HEK293 (cell line): Measurements from ENCODE around the gene NUP35.
A peak's percentile ranks its signal among the peaks of the same experiment; 100 is the strongest.

ENCODE experiments used
- CTCF ChIP-seq: fragments of 450-650 bp; formaldehyde crosslinking; IDR thresholded peaks from 2 replicates; pipeline ENCODE4 v1.5.1; 2016; ENCODE audit warnings: missing biosample characterization, missing genetic modification characterization
- GLIS1 ChIP-seq: fragments of 450-650 bp; formaldehyde crosslinking; IDR thresholded peaks from 2 replicates; pipeline ENCODE4 v1.5.1; 2016; ENCODE audit warnings: missing biosample characterization, missing genetic modification characterization
- HOXC10 ChIP-seq: sonication (generic); formaldehyde crosslinking; IDR thresholded peaks from 2 replicates; pipeline ENCODE4 v1.8.1; 2023; ENCODE audit warnings: mild to moderate bottlenecking, missing genetic modification reagents
- IKZF3 ChIP-seq: fragments of 450-650 bp; IDR thresholded peaks from 2 replicates; pipeline ENCODE4 v1.5.0; 2018; ENCODE audit warnings: missing biosample characterization, mild to moderate bottlenecking, missing genetic modification characterization, moderate library complexity
- KLF16 ChIP-seq: fragments of 450-650 bp; formaldehyde crosslinking; IDR thresholded peaks from 2 replicates; pipeline ENCODE4 v1.5.1; 2017; ENCODE audit warnings: missing biosample characterization, missing genetic modification characterization
- KLF7 ChIP-seq: fragments of 450-650 bp; formaldehyde crosslinking; IDR thresholded peaks from 2 replicates; pipeline ENCODE4 v1.5.1; 2016; ENCODE audit warnings: missing biosample characterization, missing genetic modification characterization, borderline replicate concordance
- OSR2 ChIP-seq: fragments of 450-650 bp; formaldehyde crosslinking; IDR thresholded peaks from 2 replicates; pipeline ENCODE4 v1.5.1; 2016; ENCODE audit warnings: missing biosample characterization, missing genetic modification characterization
- PATZ1 ChIP-seq: fragments of 450-650 bp; formaldehyde crosslinking; IDR thresholded peaks from 2 replicates; pipeline ENCODE4 v1.5.1; 2016; ENCODE audit warnings: missing biosample characterization, missing genetic modification characterization
- SP3 ChIP-seq: fragments of 450-650 bp; formaldehyde crosslinking; IDR thresholded peaks from 2 replicates; pipeline ENCODE4 v1.5.1; 2016; ENCODE audit warnings: missing biosample characterization, missing genetic modification characterization
- SP7 ChIP-seq: fragments of 450-650 bp; formaldehyde crosslinking; IDR thresholded peaks from 2 replicates; pipeline ENCODE4 v1.5.1; 2016; ENCODE audit warnings: missing biosample characterization, missing genetic modification characterization
- TCF7L2 ChIP-seq: IDR thresholded peaks from 2 replicates; pipeline ENCODE4 v1.6.1; 2011; ENCODE audit warnings: low read depth, mild to moderate bottlenecking, inconsistent platforms, low read length, moderate library complexity, borderline replicate concordance
- WT1 ChIP-seq: fragments of 450-650 bp; formaldehyde crosslinking; IDR thresholded peaks from 2 replicates; pipeline ENCODE4 v1.5.1; 2016; ENCODE audit warnings: missing biosample characterization, missing genetic modification characterization
- YY1 ChIP-seq: fragments of 450-650 bp; formaldehyde crosslinking; IDR thresholded peaks from 2 replicates; pipeline ENCODE4 v1.5.1; 2018; ENCODE audit warnings: missing biosample characterization, missing genetic modification characterization
- YY2 ChIP-seq: fragments of 450-650 bp; formaldehyde crosslinking; IDR thresholded peaks from 2 replicates; pipeline ENCODE4 v1.5.1; 2016; ENCODE audit warnings: missing biosample characterization, missing genetic modification characterization
- ZBTB20 ChIP-seq: fragments of 450-650 bp; formaldehyde crosslinking; IDR thresholded peaks from 2 replicates; pipeline ENCODE4 v1.5.1; 2016; ENCODE audit warnings: missing biosample characterization, missing genetic modification characterization
- ZBTB7A ChIP-seq: fragments of 450-650 bp; formaldehyde crosslinking; IDR thresholded peaks from 2 replicates; pipeline ENCODE4 v1.5.1; 2016; ENCODE audit warnings: low read depth, missing biosample characterization, missing genetic modification characterization
- ZFP69B ChIP-seq: fragments of 450-650 bp; formaldehyde crosslinking; IDR thresholded peaks from 2 replicates; pipeline ENCODE4 v1.5.1; 2016; ENCODE audit warnings: missing biosample characterization, missing genetic modification characterization
- ZIC2 ChIP-seq: fragments of 450-650 bp; formaldehyde crosslinking; IDR thresholded peaks from 2 replicates; pipeline ENCODE4 v1.5.1; 2016; ENCODE audit warnings: missing biosample characterization, missing genetic modification characterization
- ZNF112 ChIP-seq: fragments of 450-650 bp; formaldehyde crosslinking; IDR thresholded peaks from 2 replicates; pipeline ENCODE4 v1.5.0; 2017; ENCODE audit warnings: missing biosample characterization, missing genetic modification characterization
- ZNF157 ChIP-seq: fragments of 450-650 bp; formaldehyde crosslinking; IDR thresholded peaks from 2 replicates; pipeline ENCODE4 v1.5.1; 2016; ENCODE audit warnings: missing biosample characterization, missing genetic modification characterization
- ZNF174 ChIP-seq: fragments of 450-650 bp; formaldehyde crosslinking; IDR thresholded peaks from 2 replicates; pipeline ENCODE4 v1.5.0; 2017; ENCODE audit warnings: missing biosample characterization, mild to moderate bottlenecking, missing genetic modification characterization
- ZNF221 ChIP-seq: fragments of 450-650 bp; formaldehyde crosslinking; IDR thresholded peaks from 2 replicates; pipeline ENCODE4 v1.5.1; 2017; ENCODE audit warnings: missing biosample characterization, missing genetic modification characterization, borderline replicate concordance
- ZNF266 ChIP-seq: fragments of 450-650 bp; formaldehyde crosslinking; IDR thresholded peaks from 2 replicates; pipeline ENCODE4 v1.5.1; 2016; ENCODE audit warnings: missing biosample characterization, missing genetic modification characterization, low read depth
- ZNF292 ChIP-seq: fragments of 450-650 bp; formaldehyde crosslinking; IDR thresholded peaks from 2 replicates; pipeline ENCODE4 v1.5.1; 2016; ENCODE audit warnings: low read depth, missing biosample characterization, missing genetic modification characterization, borderline replicate concordance
- ZNF335 ChIP-seq: fragments of 450-650 bp; formaldehyde crosslinking; conservative IDR thresholded peaks from 2 replicates; pipeline ENCODE4 v1.5.1; 2016; ENCODE audit warnings: missing biosample characterization, missing genetic modification characterization
- ZNF394 ChIP-seq: fragments of 450-650 bp; formaldehyde crosslinking; IDR thresholded peaks from 2 replicates; pipeline ENCODE4 v1.5.1; 2016; ENCODE audit warnings: missing biosample characterization, missing genetic modification characterization, mild to moderate bottlenecking, moderate library complexity, borderline replicate concordance
- ZNF416 ChIP-seq: fragments of 450-650 bp; formaldehyde crosslinking; IDR thresholded peaks from 2 replicates; pipeline ENCODE4 v1.5.1; 2016; ENCODE audit warnings: missing biosample characterization, missing genetic modification characterization
- ZNF423 ChIP-seq: fragments of 450-650 bp; formaldehyde crosslinking; IDR thresholded peaks from 2 replicates; pipeline ENCODE4 v1.5.1; 2016; ENCODE audit warnings: missing biosample characterization, missing genetic modification characterization
- ZNF510 ChIP-seq: fragments of 450-650 bp; formaldehyde crosslinking; IDR thresholded peaks from 2 replicates; pipeline ENCODE4 v1.5.1; 2018; ENCODE audit warnings: mild to moderate bottlenecking, missing genetic modification characterization, missing biosample characterization; ENCODE audit not compliant: insufficient replicate concordance
- ZNF571 ChIP-seq: fragments of 450-650 bp; formaldehyde crosslinking; IDR thresholded peaks from 2 replicates; pipeline ENCODE4 v1.5.0; 2017; ENCODE audit warnings: missing biosample characterization, missing genetic modification characterization
- ZNF629 ChIP-seq: fragments of 450-650 bp; formaldehyde crosslinking; IDR thresholded peaks from 2 replicates; pipeline ENCODE4 v1.5.1; 2017; ENCODE audit warnings: missing biosample characterization, missing genetic modification characterization
- ZNF76 ChIP-seq: fragments of 450-650 bp; formaldehyde crosslinking; IDR thresholded peaks from 2 replicates; pipeline ENCODE4; 2016; ENCODE audit warnings: low read depth, missing biosample characterization, missing genetic modification characterization, borderline replicate concordance
- ZNF843 ChIP-seq: fragments of 450-650 bp; formaldehyde crosslinking; IDR thresholded peaks from 2 replicates; pipeline ENCODE4 v1.5.1; 2016; ENCODE audit warnings: missing biosample characterization, missing genetic modification characterization
- ZSCAN16 ChIP-seq: fragments of 450-650 bp; formaldehyde crosslinking; IDR thresholded peaks from 2 replicates; pipeline ENCODE4 v1.5.1; 2016; ENCODE audit warnings: missing biosample characterization, missing genetic modification characterization
- ZSCAN30 ChIP-seq: fragments of 450-650 bp; IDR thresholded peaks from 2 replicates; pipeline ENCODE4 v1.5.1; 2018; ENCODE audit warnings: missing biosample characterization, mild to moderate bottlenecking, missing genetic modification characterization, moderate library complexity
- TF ChIP-seq, protein P1 (sequence below): fragments of 450-650 bp; formaldehyde crosslinking; IDR thresholded peaks from 2 replicates; pipeline ENCODE4 v1.5.1; 2016; ENCODE audit warnings: missing biosample characterization, missing genetic modification characterization, low read depth

The NUP35 gene

DNA sequence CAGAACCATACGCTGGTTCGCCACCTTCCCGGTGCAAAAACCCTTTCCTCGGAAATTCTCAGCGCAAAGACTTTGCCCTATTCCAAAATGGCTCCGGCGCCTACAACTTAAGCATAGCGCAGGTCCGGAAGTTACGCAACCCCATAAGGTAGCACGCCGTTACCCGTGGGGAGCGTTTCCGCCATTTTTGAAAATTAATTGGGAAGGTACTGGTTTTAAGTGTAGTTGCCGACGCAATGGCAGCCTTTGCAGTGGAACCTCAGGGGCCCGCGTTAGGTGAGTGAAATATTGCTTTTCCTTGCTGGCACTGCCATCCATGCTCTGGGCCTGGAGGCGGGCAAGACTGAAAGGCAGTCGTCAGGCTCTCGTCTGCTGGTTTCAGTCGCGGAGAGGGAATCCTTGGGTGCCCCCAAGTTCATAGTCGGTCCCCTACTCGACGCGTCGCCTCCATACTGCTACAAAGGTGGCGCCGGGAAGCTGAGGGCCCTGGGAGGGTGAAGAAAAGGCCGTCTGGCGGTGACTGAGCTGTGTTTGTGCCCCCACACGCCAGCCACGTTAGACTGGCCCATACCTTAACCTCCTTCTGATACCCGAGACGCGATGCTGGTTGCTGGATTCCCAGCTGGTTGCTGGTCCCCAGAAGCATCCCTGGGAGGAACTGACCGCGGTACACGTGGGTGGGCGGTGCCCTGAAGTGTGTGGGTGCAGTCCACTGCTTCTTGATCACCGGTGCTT lies at the start of gene NUP35 (continued):
- TF ChIP-seq WT1 (tag by site-specific recombination): 0 out of 2 replicates have a peak, but pooled peaks have one; percentile 11
- TF ChIP-seq ZNF221 (tag by site-specific recombination): no peak
- peak; percentile 42; the same call in 1 of the 2 replicates for TF ChIP-seq ZIC2 (tag by site-specific recombination)
- peak; percentile 95 for TF ChIP-seq ZSCAN30 (tag by site-specific recombination)
- no peak for TF ChIP-seq ZSCAN16 (tag by site-specific recombination)
- TF ChIP-seq TCF7L2: no peak
- TF ChIP-seq OSR2 (tag by site-specific recombination): peak; percentile 70
- no peak for TF ChIP-seq ZNF416 (tag by site-specific recombination)
- peak; percentile 60; the same call in 1 of the 2 replicates for TF ChIP-seq KLF7
- TF ChIP-seq ZNF843 (tag by site-specific recombination): no peak
- TF ChIP-seq HOXC10 (CRISPR knock-in tag): no peak
- peak; percentile 56; the same call in 1 of the 2 replicates for TF ChIP-seq SP3 (tag by site-specific recombination)
- no peak for TF ChIP-seq ZNF157 (tag by site-specific recombination)
- TF ChIP-seq ZNF571 (tag by site-specific recombination): no peak
- no peak for TF ChIP-seq ZNF423 (tag by site-specific recombination)
- 0 out of 2 replicates have a peak, but pooled peaks have one; percentile 29 for TF ChIP-seq SP7 (tag by site-specific recombination)
- peak; percentile 77; the same call in 1 of the 2 replicates for TF ChIP-seq ZBTB20 (tag by site-specific recombination)
- peak; percentile 93 for TF ChIP-seq YY1 (tag by site-specific recombination)
- TF ChIP-seq ZNF112 (tag by site-specific recombination): no peak
- no peak for TF ChIP-seq ZNF292 (tag by site-specific recombination)
- peak; percentile 76; the same call in 1 of the 2 replicates for TF ChIP-seq PATZ1 (tag by site-specific recombination)
- TF ChIP-seq ZBTB7A (tag by site-specific recombination): no peak
- TF ChIP-seq ZNF335 (tag by site-specific recombination): peak; percentile 85
- TF ChIP-seq, protein P1, sequence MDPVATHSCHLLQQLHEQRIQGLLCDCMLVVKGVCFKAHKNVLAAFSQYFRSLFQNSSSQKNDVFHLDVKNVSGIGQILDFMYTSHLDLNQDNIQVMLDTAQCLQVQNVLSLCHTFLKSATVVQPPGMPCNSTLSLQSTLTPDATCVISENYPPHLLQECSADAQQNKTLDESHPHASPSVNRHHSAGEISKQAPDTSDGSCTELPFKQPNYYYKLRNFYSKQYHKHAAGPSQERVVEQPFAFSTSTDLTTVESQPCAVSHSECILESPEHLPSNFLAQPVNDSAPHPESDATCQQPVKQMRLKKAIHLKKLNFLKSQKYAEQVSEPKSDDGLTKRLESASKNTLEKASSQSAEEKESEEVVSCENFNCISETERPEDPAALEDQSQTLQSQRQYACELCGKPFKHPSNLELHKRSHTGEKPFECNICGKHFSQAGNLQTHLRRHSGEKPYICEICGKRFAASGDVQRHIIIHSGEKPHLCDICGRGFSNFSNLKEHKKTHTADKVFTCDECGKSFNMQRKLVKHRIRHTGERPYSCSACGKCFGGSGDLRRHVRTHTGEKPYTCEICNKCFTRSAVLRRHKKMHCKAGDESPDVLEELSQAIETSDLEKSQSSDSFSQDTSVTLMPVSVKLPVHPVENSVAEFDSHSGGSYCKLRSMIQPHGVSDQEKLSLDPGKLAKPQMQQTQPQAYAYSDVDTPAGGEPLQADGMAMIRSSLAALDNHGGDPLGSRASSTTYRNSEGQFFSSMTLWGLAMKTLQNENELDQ (tag by site-specific recombination): no peak
- TF ChIP-seq CTCF (tag by site-specific recombination): no peak
- peak; percentile 82 for TF ChIP-seq YY2 (tag by site-specific recombination)
- peak; percentile 64; the same call in 1 of the 2 replicates for TF ChIP-seq ZNF629 (tag by site-specific recombination)
- no peak for TF ChIP-seq GLIS1
- TF ChIP-seq ZNF266: no peak
- TF ChIP-seq KLF16 (tag by site-specific recombination): 0 out of 2 replicates have a peak, but pooled peaks have one; percentile 78
- 0 out of 2 replicates have a peak, but pooled peaks have one; percentile 37 for TF ChIP-seq ZNF394 (tag by site-specific recombination)
- TF ChIP-seq IKZF3: peak; percentile 90
- TF ChIP-seq ZNF76 (tag by site-specific recombination): peak; percentile 76
- 0 out of 2 replicates have a peak, but pooled peaks have one; percentile 20 for TF ChIP-seq ZFP69B (tag by site-specific recombination)
- TF ChIP-seq ZNF174: no peak
- no peak for TF ChIP-seq ZNF510
